A204.1 (cell line): ENCODE results near the gene MFAP1.
"Not testable (repeated sequence)": the region's sequence is repeated elsewhere in the genome, so short reads cannot be mapped to it uniquely, and the experiment has no call there.

Experiments used
- FAIRE-seq: peaks from 2 replicates; lab custom pipeline; 2012; peaks lifted over from hg19 to GRCh38; lab: Jason Lieb, UNC

MFAP1 gene

DNA sequence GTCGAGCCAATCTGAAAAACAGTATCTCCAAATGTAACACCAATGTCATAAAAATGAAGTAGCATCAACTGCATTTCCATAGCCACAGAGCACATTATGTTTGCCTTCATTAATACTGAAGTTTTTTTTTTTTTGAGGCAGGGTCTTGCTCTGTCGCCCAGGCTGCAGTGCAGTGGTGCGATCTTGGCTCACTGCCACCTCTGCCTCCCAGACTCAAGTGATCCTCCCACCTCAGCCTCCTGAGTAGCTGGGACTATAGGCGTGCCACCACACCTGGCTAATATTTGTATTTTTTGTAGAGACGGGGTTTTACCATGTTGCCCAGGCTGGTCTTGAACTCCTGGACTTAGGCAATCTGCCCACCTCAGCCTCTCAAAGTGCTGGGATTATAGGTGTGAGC, 9.4 kb downstream of the MFAP1 start:
- FAIRE-seq, result not testable (repeated sequence)

DNA sequence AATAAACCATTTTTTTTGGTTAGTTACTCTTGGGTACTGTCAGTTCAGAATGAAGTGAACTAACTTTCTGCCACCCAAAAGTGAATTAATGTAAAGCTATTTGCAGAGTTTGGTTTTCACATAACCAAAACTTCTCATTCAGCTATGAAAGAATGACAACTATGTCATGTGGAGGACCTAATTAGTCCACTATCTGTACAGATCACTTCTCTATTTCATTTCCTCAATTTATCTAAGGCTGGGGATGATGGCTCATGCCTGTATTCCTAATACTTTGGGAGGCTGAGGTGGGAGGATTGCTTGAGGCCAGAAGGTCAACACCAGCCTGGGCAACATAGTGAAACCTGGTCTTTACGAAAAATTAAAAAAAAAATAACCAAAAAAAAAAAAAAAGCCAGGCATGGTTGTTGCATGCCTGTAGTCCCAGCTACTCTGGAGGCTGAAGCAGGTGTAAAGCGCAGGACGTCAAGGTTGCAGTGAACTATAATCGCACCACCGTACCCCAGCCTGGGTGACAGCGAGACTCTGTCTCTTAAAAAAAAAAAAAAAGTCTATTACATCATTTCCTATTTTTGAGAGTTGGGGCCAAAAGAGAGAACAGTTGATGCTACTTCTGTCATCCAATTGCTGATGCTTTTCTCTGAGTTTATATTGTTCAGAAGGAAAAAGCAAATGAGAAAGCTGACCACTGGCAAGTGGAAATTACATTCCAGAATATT, 15.4 kb downstream of the MFAP1 start:
- FAIRE-seq, result no peak

DNA sequence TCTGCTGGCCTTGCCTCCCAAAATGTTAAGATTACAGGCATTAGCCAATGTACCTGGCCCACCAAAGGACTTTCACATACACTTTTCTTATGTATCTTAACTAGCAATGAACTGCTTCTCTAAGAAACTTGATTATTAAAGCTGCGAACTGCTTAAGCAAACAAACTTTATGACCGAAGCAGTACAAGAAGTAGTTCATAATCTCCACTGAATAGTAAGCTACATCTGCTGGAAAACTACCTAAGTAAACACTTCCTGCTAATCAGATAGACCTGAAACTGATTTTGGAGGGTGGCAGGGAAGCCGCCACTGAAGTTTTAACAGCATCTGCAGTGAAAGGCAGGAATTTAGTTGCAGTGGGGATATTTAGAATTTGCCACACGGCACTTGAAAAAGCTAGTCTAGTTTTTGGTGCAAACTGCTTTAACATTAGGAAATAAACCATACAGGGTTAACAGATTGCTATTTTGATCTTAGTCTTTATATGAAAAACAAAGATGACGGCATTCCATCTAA, 16.0 kb downstream of the MFAP1 start:
- FAIRE-seq, result no peak

DNA sequence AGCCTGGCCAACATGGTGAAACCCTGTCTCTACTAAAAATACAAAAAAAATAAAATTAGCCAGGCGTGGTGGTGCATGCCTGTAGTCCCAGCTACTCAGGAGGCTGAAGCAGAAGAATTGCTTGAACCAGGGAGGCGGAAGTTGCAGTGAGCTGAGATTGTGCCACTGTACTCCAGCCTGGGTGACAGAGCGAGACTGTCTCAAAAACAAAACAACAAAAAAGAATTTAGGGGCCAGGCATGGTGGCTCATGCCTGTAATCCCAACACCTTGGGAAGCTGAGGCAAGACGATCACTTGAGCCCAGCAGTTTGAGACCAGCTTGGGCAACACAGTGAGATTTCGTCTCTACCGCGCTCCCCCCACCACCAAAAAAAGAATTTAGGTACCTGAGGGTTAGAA, 21.8 kb downstream of the MFAP1 start:
- not testable (repeated sequence) for FAIRE-seq

GRCh38 chr15:43800286-43801141, 24.0 kb downstream of the MFAP1 start, which contains the start of gene HYPK:
TSS of gene HYPK (plus strand) at chr15:43800599. CDS start at chr15:43800623, 24 bp downstream.
- peak; percentile 3 for FAIRE-seq

DNA sequence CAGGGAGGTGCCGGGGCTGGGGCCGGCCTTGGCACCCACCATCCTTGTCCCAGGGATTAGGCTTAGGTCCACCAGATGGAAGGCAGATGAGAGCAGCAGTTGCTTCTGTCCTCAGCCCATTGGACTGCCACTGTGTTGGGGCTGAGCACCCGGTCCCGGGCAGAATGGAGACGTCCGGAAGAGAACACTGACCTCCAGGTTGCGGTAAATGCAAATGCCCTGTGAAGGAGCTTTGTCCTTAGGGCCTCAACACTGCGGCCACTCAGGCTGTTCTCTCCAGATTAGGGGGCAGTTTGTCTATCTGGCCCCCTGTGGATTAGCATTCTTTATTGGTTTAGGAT, 24.6 kb downstream of the MFAP1 start, which contains the start of gene SERINC4:
TSS of gene SERINC4 (minus strand) at position 276 of the 341 bp plus-strand sequence. CDS start at position 42, 234 bp downstream.
- no peak for FAIRE-seq

- FAIRE-seq, result no peak
These were observed 25.1 kb downstream of the MFAP1 start for GRCh38 chr15:43799209-43799944.

- no peak for FAIRE-seq
These were observed 27.9 kb downstream of the MFAP1 start for GRCh38 chr15:43796566-43796965.

- FAIRE-seq, result no peak
These were observed 28.5 kb downstream of the MFAP1 start for GRCh38 chr15:43795997-43796396.

DNA sequence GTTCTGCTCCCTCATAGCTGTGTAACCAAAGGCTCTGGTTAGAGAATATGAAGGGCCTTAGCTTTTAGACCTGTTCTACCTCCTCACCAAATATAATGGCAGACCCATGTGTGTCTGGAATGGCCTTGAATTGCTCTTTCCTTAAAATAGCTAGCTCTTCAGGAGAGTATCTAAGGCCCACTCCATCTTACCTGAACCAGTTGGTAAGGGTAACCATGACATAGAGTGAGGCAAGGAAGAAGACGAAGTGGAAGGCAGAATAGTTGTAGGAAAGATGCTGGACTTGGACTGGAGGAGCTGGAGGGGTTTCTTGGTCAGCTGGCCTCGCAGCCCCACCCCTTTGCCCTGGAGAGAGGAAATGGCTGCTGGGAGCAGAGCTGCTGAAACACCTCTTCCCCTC, 29.3 kb downstream of the MFAP1 start:
- FAIRE-seq, result no peak

DNA sequence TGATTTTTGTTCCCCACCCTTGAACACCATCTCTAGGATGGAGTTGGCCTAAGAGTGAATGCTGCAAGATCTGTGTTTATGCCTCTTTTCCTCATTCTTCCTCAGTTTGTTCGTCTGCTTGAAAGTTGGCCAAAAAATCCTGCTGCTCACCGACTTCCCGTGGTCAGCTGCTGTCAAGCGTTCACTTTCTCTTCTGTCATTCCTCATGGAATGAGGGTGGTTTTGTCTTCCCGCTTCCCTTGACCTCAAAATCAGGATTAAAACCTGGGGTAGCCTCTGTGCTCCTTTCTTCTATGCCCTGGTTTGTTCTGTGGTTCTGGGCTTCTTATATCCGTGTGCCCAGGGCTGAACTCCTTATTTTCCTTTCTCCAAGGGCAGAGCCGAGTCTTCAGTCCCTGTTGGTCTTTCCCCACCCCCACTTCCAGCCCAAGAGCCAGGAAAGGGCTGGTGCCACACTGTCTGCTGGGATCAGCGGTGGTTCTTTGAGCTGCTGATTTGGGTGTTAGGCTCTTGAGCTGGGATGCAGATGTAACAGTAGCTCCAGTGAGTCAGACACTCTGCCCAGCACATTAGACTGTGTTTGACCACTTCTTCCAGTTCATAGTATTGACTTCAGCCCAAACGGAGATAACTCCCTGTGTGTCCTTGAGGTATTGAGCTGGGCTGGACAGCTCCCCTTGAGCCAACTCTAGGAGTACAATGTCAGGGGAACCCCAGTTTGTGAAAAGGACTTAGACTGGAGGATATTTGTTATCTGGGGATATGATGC, 30.0 kb downstream of the MFAP1 start:
- no peak for FAIRE-seq

DNA sequence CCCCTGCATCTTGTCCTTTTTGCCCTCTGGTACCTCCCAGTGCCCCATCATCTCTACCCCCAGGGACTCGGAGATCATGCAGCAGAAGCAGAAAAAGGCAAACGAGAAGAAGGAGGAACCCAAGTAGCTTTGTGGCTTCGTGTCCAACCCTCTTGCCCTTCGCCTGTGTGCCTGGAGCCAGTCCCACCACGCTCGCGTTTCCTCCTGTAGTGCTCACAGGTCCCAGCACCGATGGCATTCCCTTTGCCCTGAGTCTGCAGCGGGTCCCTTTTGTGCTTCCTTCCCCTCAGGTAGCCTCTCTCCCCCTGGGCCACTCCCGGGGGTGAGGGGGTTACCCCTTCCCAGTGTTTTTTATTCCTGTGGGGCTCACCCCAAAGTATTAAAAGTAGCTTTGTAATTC, 30.8 kb downstream of the MFAP1 start:
- no peak for FAIRE-seq

- FAIRE-seq, result no peak
These were observed 31.6 kb downstream of the MFAP1 start for GRCh38 chr15:43792761-43793476.

- peak; percentile 96 for FAIRE-seq
These were observed 32.3 kb downstream of the MFAP1 start, which contains the start of gene SERF2 for GRCh38 chr15:43791993-43792760. TSS of gene SERF2 (plus strand) at chr15:43792320. CDS start at chr15:43792377, 57 bp downstream.

- FAIRE-seq, result no peak
These were observed 35.1 kb downstream of the MFAP1 start for GRCh38 chr15:43789409-43789808.

GRCh38 chr15:43779016-43779415, 45.5 kb downstream of the MFAP1 start:
- FAIRE-seq, result no peak

DNA sequence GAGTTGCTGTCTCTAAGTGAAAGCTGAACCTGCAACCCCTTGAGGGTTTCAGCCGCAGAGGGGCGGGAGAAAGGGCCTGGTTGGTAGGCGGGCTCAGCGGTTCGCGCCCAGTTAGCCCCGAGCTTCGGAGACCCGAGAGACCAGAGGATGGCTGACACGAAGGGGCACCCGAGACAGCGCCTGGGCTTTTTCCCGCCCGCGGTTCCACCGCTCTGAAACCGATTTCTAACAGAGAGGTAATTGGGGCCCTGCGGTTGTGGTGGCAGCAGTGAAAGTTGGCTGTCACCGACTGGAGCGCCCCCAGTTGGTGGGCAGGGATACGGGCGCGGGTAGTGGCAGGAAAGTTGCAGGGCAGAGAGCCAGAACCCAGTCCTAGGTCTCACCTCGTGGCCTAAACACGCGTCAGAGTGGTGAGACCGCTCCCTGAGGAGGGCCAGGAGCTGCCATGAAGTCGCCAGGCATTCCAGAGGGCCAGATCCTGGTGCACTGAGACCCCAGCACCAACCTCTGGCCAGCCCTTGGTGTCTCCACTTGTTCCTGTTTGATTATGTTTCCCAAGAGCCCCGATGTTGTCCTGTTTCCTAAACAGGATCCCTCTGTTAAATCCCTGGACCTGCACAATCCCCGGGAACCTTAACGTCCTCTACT, 47.1 kb downstream of the MFAP1 start:
- no peak for FAIRE-seq

DNA sequence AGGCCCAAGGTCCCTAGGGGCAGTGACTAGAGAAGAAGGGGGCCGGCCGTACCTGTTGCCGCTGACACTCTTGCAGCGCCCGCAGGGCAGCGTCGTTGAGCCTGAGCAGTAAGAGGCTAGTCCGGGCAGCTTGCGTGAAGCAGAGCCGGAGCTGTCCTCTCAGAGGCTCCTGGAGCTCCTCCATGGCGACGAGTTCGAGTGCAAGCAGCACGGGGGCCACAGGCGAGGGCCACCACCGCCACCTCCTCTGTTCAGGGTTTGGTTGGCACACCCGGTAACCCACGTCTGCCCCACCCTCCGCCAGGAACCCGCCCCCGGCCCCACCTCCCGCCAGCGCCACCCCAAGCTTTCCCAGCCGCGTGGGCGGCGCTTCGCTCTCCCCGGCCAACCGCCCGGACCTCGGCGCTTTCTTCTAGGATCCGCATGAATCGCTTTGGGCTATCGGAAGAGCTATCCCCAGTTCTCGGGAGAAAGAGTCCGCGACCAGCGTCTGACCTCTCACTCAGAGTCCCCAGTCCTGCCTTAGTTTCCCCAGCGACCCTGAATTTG, 47.7 kb downstream of the MFAP1 start, which contains the start of gene ELL3:
TSS of gene ELL3 (minus strand) at position 249 of the 549 bp plus-strand sequence. CDS start at position 184, 65 bp downstream.
- FAIRE-seq, result no peak

- no peak for FAIRE-seq
These were observed 48.3 kb downstream of the MFAP1 start for GRCh38 chr15:43776101-43776717.
